ENCODE measurements around the gene ACOT7.
A peak's percentile ranks its signal among the peaks of the same experiment; 100 is the strongest.

Gene ACOT7

GRCh38 chr1:6345460-6345859, 48.1 kb downstream of the ACOT7 start:
- no peak overlapping the region for H3K27ac ChIP-seq (ENCODE audit: low read length)
- H3K9me3 ChIP-seq (ENCODE audit: insufficient read depth, low read depth, low read length), result no peaks in the 10 kb centered on the region
- H3K27me3 ChIP-seq (ENCODE audit: insufficient read depth, low read length), result no peaks in the 10 kb centered on the region
- no peak overlapping the region for H3K9ac ChIP-seq (ENCODE audit: low read depth, low read length)
- H3K36me3 ChIP-seq (ENCODE audit: insufficient read depth, low read depth, low read length), result 0 out of 2 replicates have a peak, but pooled peaks cover 15% of the 10 kb centered on the region
- no peaks in the 10 kb centered on the region for H3K4me1 ChIP-seq (ENCODE audit: insufficient read depth, low read length)
- H3K4me3 ChIP-seq (ENCODE audit: low read length), result no peak overlapping the region

- no peaks in the 10 kb centered on the region for H3K27me3 ChIP-seq (ENCODE audit: insufficient read depth, low read length)
- H3K9me3 ChIP-seq (ENCODE audit: insufficient read depth, low read depth, low read length), result no peaks in the 10 kb centered on the region
- no peak overlapping the region for H3K4me3 ChIP-seq (ENCODE audit: low read length)
- H3K9ac ChIP-seq (ENCODE audit: low read depth, low read length), result no peak overlapping the region
- no peak overlapping the region for H3K27ac ChIP-seq (ENCODE audit: low read length)
- 0 out of 2 replicates have a peak, but pooled peaks cover 15% of the 10 kb centered on the region for H3K36me3 ChIP-seq (ENCODE audit: insufficient read depth, low read depth, low read length)
- no peaks in the 10 kb centered on the region for H3K4me1 ChIP-seq (ENCODE audit: insufficient read depth, low read length)
Observed at GRCh38 chr1:6345009-6345408, 48.6 kb downstream of the ACOT7 start.

GRCh38 chr1:6343506-6344405, 49.8 kb downstream of the ACOT7 start:
- Histone ChIP-seq H3K36me3 (ENCODE audit: insufficient read depth, low read depth, low read length) (0 out of 2 replicates have a peak, but pooled peaks cover 15% of the 10 kb centered on the region), H3K9ac (ENCODE audit: low read depth, low read length) (no peak overlapping the region), H3K27ac (ENCODE audit: low read length) (no peak overlapping the region)

GRCh38 chr1:6342056-6342455, 51.5 kb downstream of the ACOT7 start:
- Histone ChIP-seq H3K4me3 (ENCODE audit: low read length) (no peak overlapping the region), H3K4me1 (ENCODE audit: insufficient read depth, low read length) (peaks cover 14% of the 10 kb centered on the region; the same call in 1 of the 2 replicates), H3K36me3 (ENCODE audit: insufficient read depth, low read depth, low read length) (0 out of 2 replicates have a peak, but pooled peaks cover 4% of the 10 kb centered on the region), H3K27me3 (ENCODE audit: insufficient read depth, low read length) (no peaks in the 10 kb centered on the region), H3K9me3 (ENCODE audit: insufficient read depth, low read depth, low read length) (no peaks in the 10 kb centered on the region), H3K27ac (ENCODE audit: low read length) (no peak overlapping the region), H3K9ac (ENCODE audit: low read depth, low read length) (no peak overlapping the region)

More at GRCh38 chr1:6343506-6344405, 49.8 kb downstream of the ACOT7 start:
- Histone ChIP-seq H3K9me3 (ENCODE audit: insufficient read depth, low read depth, low read length) (no peaks in the 10 kb centered on the region), H3K4me3 (ENCODE audit: low read length) (no peak overlapping the region), H3K4me1 (ENCODE audit: insufficient read depth, low read length) (peaks cover 7% of the 10 kb centered on the region; the same call in 1 of the 2 replicates), H3K27me3 (ENCODE audit: insufficient read depth, low read length) (no peaks in the 10 kb centered on the region)

DNA sequence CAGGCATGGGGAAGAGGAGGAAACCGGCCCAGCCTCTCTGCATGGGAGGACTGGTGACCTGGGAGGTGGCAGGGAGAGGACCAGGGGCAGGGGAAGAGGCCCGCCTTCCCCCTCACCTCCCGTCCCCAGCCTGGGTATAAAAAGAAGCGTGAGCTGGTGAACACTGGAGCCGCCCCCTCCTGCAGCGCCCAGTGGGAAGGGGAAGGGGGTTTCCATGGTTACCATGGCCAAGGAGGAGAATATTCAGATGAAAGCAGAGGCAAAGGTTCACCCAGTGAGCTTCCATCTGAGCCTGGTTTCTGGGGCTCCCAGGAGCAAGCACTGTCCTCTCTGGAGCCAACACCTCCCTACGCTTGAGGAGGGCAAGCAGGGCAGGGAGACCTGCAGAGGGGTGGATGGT, 54.9 kb downstream of the ACOT7 start:
- no peak overlapping the region for H3K27ac ChIP-seq (ENCODE audit: low read length)
- peak overlapping the region; percentile 16; the same call in 1 of the 2 replicates for H3K9ac ChIP-seq (ENCODE audit: low read depth, low read length)
- H3K36me3 ChIP-seq (ENCODE audit: insufficient read depth, low read depth, low read length), result no peaks in the 10 kb centered on the region
- no peaks in the 10 kb centered on the region for H3K27me3 ChIP-seq (ENCODE audit: insufficient read depth, low read length)
- H3K4me3 ChIP-seq (ENCODE audit: low read length), result peak overlapping the region; percentile 13; the same call in 1 of the 2 replicates
- peaks cover 21% of the 10 kb centered on the region; the same call in 1 of the 2 replicates for H3K4me1 ChIP-seq (ENCODE audit: insufficient read depth, low read length)
- H3K9me3 ChIP-seq (ENCODE audit: insufficient read depth, low read depth, low read length), result no peaks in the 10 kb centered on the region

- Histone ChIP-seq H3K4me1 (ENCODE audit: insufficient read depth, low read length) (peaks cover 21% of the 10 kb centered on the region; the same call in 1 of the 2 replicates), H3K9ac (ENCODE audit: low read depth, low read length) (no peak overlapping the region), H3K27ac (ENCODE audit: low read length) (no peak overlapping the region), H3K9me3 (ENCODE audit: insufficient read depth, low read depth, low read length) (no peaks in the 10 kb centered on the region), H3K27me3 (ENCODE audit: insufficient read depth, low read length) (no peaks in the 10 kb centered on the region), H3K4me3 (ENCODE audit: low read length) (no peak overlapping the region), H3K36me3 (ENCODE audit: insufficient read depth, low read depth, low read length) (peaks cover 5% of the 10 kb centered on the region)
Observed at GRCh38 chr1:6336776-6337622, 56.6 kb downstream of the ACOT7 start.

- Histone ChIP-seq H3K27ac (ENCODE audit: low read length) (no peak overlapping the region), H3K4me3 (ENCODE audit: low read length) (no peak overlapping the region), H3K4me1 (ENCODE audit: insufficient read depth, low read length) (peaks cover 20% of the 10 kb centered on the region; the same call in 1 of the 2 replicates), H3K27me3 (ENCODE audit: insufficient read depth, low read length) (no peaks in the 10 kb centered on the region), H3K9ac (ENCODE audit: low read depth, low read length) (no peak overlapping the region), H3K9me3 (ENCODE audit: insufficient read depth, low read depth, low read length) (no peaks in the 10 kb centered on the region), H3K36me3 (ENCODE audit: insufficient read depth, low read depth, low read length) (peaks cover 14% of the 10 kb centered on the region)
Observed at GRCh38 chr1:6334261-6334993, 59.1 kb downstream of the ACOT7 start.

GRCh38 chr1:6332821-6333220, 60.7 kb downstream of the ACOT7 start:
- no peaks in the 10 kb centered on the region for H3K27me3 ChIP-seq (ENCODE audit: insufficient read depth, low read length)

DNA sequence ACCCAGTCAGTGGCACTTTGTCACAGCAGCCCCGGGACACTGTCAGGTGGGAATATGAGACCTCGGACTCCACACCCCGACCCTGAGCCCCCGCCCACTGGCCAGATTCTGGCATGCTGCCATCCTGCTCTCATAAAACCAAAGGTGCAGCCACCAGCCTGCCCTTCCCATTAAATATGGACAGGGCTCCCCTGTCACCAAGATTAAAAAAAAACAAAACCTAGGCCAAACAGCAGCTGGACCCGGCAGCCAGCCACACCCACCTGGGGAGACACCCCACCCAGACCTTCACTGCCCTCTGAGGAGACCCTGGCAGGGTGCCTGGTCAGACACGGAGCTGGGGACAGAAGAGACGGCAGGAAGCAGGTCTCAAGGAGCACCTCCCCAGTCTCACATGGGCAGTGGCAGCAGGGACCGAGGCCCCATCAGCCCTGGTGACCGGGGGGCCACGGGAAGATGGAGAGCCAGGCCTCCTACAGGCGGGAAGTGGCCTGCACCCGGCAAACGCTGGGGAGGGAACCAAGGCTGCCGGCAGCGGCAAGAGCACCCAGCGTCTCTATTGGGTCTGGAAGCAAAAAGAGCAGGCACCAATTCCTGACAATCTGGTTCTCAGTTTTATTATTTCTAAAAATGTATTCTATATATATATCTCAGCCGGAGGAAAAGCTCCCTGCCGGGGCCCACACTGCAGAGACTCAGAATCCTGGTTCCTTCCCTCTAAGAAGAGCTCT, 61.9 kb downstream of the ACOT7 start:
- Histone ChIP-seq H3K27me3 (ENCODE audit: insufficient read depth, low read length) (no peaks in the 10 kb centered on the region), H3K4me3 (ENCODE audit: low read length) (no peak overlapping the region), H3K27ac (ENCODE audit: low read length) (no peak overlapping the region), H3K9ac (ENCODE audit: low read depth, low read length) (no peak overlapping the region), H3K9me3 (ENCODE audit: insufficient read depth, low read depth, low read length) (no peaks in the 10 kb centered on the region), H3K4me1 (ENCODE audit: insufficient read depth, low read length) (peaks cover 7% of the 10 kb centered on the region; the same call in 1 of the 2 replicates), H3K36me3 (ENCODE audit: insufficient read depth, low read depth, low read length) (peaks cover 30% of the 10 kb centered on the region)

More at GRCh38 chr1:6332821-6333220, 60.7 kb downstream of the ACOT7 start:
- Histone ChIP-seq H3K9ac (ENCODE audit: low read depth, low read length) (no peak overlapping the region), H3K4me3 (ENCODE audit: low read length) (no peak overlapping the region), H3K36me3 (ENCODE audit: insufficient read depth, low read depth, low read length) (peaks cover 22% of the 10 kb centered on the region), H3K9me3 (ENCODE audit: insufficient read depth, low read depth, low read length) (no peaks in the 10 kb centered on the region), H3K27ac (ENCODE audit: low read length) (no peak overlapping the region), H3K4me1 (ENCODE audit: insufficient read depth, low read length) (peaks cover 7% of the 10 kb centered on the region; the same call in 1 of the 2 replicates)

DNA sequence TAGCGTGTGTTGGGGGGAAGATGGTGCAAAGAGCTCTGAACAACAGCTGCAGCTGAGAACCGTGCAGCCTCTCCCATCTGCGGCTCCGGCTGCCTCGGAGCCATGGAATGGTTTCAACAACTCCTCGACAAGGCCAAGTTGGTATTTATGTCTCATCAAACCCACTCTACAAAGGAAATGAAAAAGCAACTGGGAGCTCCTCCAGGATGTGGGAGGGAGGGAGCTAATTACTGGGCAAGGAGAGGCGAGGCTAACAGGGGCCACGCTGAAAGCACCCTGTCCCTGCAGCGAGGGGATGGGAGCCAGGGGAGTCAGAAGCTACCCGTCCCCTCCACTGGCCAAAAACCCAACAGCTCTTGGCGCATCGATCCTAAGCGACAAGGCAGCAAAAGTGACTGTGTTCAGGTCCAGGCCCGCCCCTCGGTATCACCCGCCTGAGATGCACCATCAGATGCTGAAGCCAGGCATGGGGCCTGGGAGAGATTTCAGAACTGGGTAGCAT, 63.1 kb downstream of the ACOT7 start:
- Histone ChIP-seq H3K4me3 (ENCODE audit: low read length) (no peak overlapping the region), H3K36me3 (ENCODE audit: insufficient read depth, low read depth, low read length) (peaks cover 37% of the 10 kb centered on the region)

More for the DNA sequence above, 63.1 kb downstream of the ACOT7 start:
- H3K9me3 ChIP-seq (ENCODE audit: insufficient read depth, low read depth, low read length), result no peaks in the 10 kb centered on the region
- H3K9ac ChIP-seq (ENCODE audit: low read depth, low read length), result no peak overlapping the region
- no peak overlapping the region for H3K27ac ChIP-seq (ENCODE audit: low read length)
- H3K4me1 ChIP-seq (ENCODE audit: insufficient read depth, low read length), result peaks cover 3% of the 10 kb centered on the region; the same call in 1 of the 2 replicates
- H3K27me3 ChIP-seq (ENCODE audit: insufficient read depth, low read length), result no peaks in the 10 kb centered on the region

Measured in iPS-20b (cell line).